Lung (tissue), 12 donors: ENCODE data around the gene GALNT10. TPM values are rescaled to one million over a fixed set of nuclear protein-coding genes. Genes with fewer than 3 reads are reported as not detected.

Source experiments
- ATAC-seq: fragments of 200-7000 bp; cut with Tn5 transposase; one replicate; pipeline ENCODE4 v1.9.1; 2020; ENCODE audit warnings: moderate number of reproducible peaks; ENCODE audit not compliant: insufficient read depth, low FRiP score
- DNase-seq, 3 donors: peaks; one replicate each; pipeline ENCODE4 v3.0.0-alpha.2; 2013 to 2017
- H3K27ac ChIP-seq, 2 donors: one replicate each; pipeline ENCODE4 v1.5.1; 2013; ENCODE audit warnings: mild to moderate bottlenecking in 2 of 2, moderate library complexity in 2 of 2, control low read depth in 1 of 2, inconsistent platforms in 1 of 2, low read depth in 1 of 2, low read length in 1 of 2
- H3K27me3 ChIP-seq, 3 donors: one replicate each; pipeline ENCODE4 v1.5.1; 2013; ENCODE audit warnings: low read length in 2 of 3; ENCODE audit not compliant: control insufficient read depth in 3 of 3, insufficient read depth in 3 of 3
- H3K36me3 ChIP-seq, 4 donors: one replicate each; pipeline ENCODE4 v1.5.1; 2013; ENCODE audit warnings: low read length in 4 of 4, mild to moderate bottlenecking in 1 of 4, moderate library complexity in 1 of 4; ENCODE audit not compliant: control insufficient read depth in 4 of 4, insufficient read depth in 4 of 4
- H3K4me1 ChIP-seq, 5 donors: one replicate each; pipeline ENCODE4 v1.5.1; 2013; ENCODE audit warnings: low read length in 5 of 5, mild to moderate bottlenecking in 2 of 5, moderate library complexity in 1 of 5; ENCODE audit not compliant: control insufficient read depth in 5 of 5, insufficient read depth in 5 of 5
- H3K4me3 ChIP-seq: one replicate; pipeline ENCODE4 v1.5.1; 2013; ENCODE audit warnings: mild to moderate bottlenecking, control low read depth, moderate library complexity
- H3K9ac ChIP-seq, 2 donors: one replicate each; pipeline ENCODE4 v1.5.1; 2013; ENCODE audit warnings: low read length in 2 of 2, control low read depth in 1 of 2; ENCODE audit not compliant: insufficient read depth in 1 of 2
- H3K9me3 ChIP-seq, 4 donors: one replicate each; pipeline ENCODE4 v1.5.1; 2013; ENCODE audit warnings: low read length in 3 of 4, mild to moderate bottlenecking in 1 of 4, moderate library complexity in 1 of 4; ENCODE audit not compliant: control insufficient read depth in 4 of 4, insufficient read depth in 3 of 4
- CTCF ChIP-seq: IDR thresholded peaks from 2 replicates; pipeline ENCODE4 v1.5.1; 2012; ENCODE audit warnings: mild to moderate bottlenecking; ENCODE audit errors: control extremely low read depth, extremely low read depth
- WGBS, 2 donors: extraction: QIAGEN DNeasy Blood & Tissue Kit; methylation state at CpG; one replicate each; pipeline ENCODE4 v1.1.7; 2013; 5-methylcytosine and 5-hydroxymethylcytosine counted together
- polyA plus RNA-seq, 2 donors: library from polyadenylated mRNA; stranded (reverse); fragments of 200-250 nt; gene quantifications; one replicate each; pipeline ENCODE4 v1.2.1, GENCODE V29; 2013
- total RNA-seq, 2 donors: library from RNA; depleted of rRNA in 1 of 2; stranded (reverse); fragments of >200 nt in 1 of 2; gene quantifications; one replicate each; pipeline ENCODE4 v1.2.1, GENCODE V29; 2014 to 2021
- donor health status: control.
- donor health status: control.
- donor health status: Bipolar disorder and iron deficiency.
- donor health status: healthy.
- donor health status: DM: yes; HTN: yes; CAD: no.

The GALNT10 gene
- total and polyA plus RNA-seq, 4 donors: 9.0 to 70.2 (median 22.0) TPM

- H3K4me3 ChIP-seq: no peak overlapping the region
- H3K36me3 ChIP-seq: peaks cover 0 to 24% (median 5%) of the 10 kb centered on the region in 4 donors
- no peak overlapping the region for H3K27ac ChIP-seq
- peaks cover under 1 to 6% (median 1%) of the 10 kb centered on the region in 5 donors for H3K4me1 ChIP-seq
- ATAC-seq (no peak), DNase-seq (no peak)
- H3K9ac ChIP-seq: no peak overlapping the region
- no peaks in the 10 kb centered on the region for H3K27me3 ChIP-seq
- H3K9me3 ChIP-seq: no peaks in the 10 kb centered on the region
- 83 to 84% methylated on average over 4 of the region's 4 CpGs for WGBS, 2 donors
- TF ChIP-seq CTCF: no peak
Observed at GRCh38 chr5:154376481-154376880, 185.9 kb downstream of the GALNT10 start.

- WGBS, 2 donors: 88 to 92% methylated on average over 4 of the region's 4 CpGs
- Histone ChIP-seq H3K27me3 (no peaks in the 10 kb centered on the region), H3K36me3 (peaks cover 0 to 23% (median 5%) of the 10 kb centered on the region in 4 donors), H3K4me3 (no peak overlapping the region), H3K27ac (no peak overlapping the region), H3K9ac (no peak overlapping the region), H3K4me1 (peaks cover 0 to 3% (median 0%) of the 10 kb centered on the region in 5 donors), H3K9me3 (no peaks in the 10 kb centered on the region)
- TF ChIP-seq CTCF: no peak
- DNase-seq (no peak), ATAC-seq (no peak)
Observed at GRCh38 chr5:154377754-154378533, 187.4 kb downstream of the GALNT10 start.

- Histone ChIP-seq H3K9ac (no peak overlapping the region), H3K4me3 (no peak overlapping the region), H3K9me3 (no peaks in the 10 kb centered on the region), H3K36me3 (peaks cover 0 to 24% (median 5%) of the 10 kb centered on the region in 4 donors), H3K27me3 (no peaks in the 10 kb centered on the region), H3K4me1 (peaks cover 0 to 3% (median 0%) of the 10 kb centered on the region in 5 donors), H3K27ac (no peak overlapping the region)
- ATAC-seq: no peak
- DNase-seq: no peak
- WGBS, 2 donors: 74 to 82% methylated on average over 12 of the region's 12 CpGs
- TF ChIP-seq CTCF: no peak
Observed at GRCh38 chr5:154380263-154380662, 189.7 kb downstream of the GALNT10 start.
